DMS79 (cell line): Measurements from ENCODE around the gene CD4.

Experiments
- DNase-seq: peaks from one replicate; lab custom pipeline; 2025; lab: John Stamatoyannopoulos, UW

Gene CD4

DNA sequence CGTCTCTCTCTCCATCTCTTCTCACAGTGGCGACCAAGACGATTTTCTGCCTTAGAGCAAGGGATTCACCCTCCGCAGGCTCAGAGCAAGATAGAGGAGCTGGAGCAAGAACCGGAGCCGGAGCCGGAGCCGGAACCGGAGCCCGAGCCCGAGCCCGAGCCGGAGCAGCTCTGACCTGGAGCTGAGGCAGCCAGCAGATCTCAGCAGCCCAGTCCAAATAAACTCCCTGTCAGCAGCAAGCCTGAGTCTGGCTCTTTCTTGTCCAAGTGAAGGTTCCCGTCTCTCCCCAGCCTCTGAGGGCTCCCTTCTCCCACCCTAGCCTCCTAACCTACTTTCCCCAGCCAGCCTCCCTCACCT is 11.1 kb upstream of the CD4 start:
- DNase-seq: peak; percentile 51

DNA sequence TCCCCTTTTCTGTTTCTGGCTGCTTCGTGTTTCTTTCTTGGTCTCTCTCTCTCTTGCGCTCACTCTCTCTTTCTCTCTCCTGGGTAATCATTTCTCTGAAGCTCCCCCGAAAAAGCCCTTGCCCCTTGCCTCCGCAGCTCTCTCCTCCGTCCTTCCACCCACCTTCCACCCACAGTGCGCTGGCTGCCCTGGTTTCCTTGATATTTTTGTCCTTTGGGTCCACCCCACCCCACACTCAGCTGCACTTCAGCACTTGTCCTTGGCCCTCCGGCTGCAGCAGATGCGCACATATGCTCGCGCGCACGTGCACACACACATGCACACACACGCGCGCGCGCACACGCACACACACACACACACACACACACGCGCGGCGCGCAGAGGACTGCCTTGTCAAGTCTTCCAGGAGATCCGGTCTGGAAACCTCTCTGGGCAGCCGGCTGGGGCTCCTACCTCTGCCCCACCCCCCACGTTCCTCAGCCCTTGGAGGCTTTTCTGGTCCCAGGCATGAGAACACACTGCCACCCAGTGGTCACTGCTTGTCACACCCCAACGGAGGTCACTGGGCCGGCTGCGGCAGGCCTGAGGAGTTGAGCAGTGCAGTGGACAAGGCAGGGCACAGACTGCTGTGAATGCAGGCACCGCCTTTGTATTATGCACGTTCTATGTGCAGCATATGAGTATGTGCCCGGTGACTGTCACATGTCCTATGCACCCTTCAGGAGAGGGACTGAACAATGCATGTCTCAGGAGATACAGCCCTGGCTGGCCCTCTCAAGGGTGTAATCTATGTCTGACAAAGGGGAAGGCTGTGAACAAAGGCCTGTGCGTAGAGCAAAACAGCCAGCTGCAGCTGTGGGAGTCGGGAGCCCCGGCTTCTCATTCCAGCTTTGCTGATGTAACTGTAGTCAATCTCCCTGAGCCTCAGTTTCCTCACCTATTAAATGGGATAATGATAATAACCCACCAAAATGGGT is 10.5 kb upstream of the CD4 start:
- peak; percentile 92 for DNase-seq

DNA sequence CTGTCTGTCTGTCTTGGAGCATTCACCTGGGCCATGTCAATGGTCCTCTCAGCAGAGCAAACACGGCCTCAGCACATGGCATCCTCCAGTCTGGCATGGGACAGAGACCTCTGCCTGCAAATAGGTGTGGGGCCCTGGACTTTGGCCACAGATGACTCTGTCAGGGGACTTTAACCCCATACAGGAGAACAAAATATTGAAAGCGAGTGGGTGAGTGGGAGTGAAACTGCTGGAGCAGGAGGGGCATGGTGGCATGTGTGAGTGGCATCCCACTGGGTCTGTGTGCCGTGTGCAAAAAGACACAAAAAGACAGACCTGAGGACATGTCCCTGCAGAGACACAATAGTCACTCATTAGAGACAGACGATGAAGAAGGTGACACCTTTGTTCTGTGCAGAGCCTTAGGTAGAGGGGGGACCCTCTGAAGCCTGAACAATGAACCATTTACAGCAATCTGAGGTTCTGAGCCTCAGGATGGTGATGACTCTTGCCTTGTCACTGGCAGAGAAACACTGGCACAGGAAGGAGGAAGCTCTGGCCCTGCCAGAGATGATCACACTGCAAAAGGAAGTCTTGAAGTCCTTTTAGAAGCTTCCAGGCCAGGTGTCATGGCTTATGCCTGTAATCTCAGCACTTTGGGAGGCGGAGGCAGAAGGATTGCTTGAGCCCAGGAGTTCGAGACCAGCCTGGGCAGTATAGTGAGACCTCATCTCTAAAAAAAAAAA is 9.5 kb upstream of the CD4 start:
- no peak for DNase-seq

DNA sequence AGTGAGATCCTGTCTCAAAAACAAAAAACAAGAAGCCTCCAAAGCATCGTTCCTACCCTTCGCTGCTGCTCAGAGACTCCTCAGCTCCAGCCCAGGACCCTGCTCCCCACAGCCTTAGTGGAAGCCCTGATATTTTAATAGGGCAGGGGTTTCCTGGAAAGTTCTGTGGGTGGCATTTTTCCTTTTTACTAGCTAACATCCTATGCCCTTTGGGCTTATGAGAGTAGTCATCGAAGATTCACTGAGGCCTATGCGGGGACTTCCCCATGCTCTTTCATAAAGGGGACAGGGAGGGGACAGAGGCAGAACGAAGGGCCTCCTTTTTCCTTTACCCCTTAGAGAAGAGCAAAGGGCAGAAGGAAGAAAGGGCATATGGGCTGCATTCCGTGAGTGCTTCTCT is 8.8 kb upstream of the CD4 start:
- no peak for DNase-seq

DNA sequence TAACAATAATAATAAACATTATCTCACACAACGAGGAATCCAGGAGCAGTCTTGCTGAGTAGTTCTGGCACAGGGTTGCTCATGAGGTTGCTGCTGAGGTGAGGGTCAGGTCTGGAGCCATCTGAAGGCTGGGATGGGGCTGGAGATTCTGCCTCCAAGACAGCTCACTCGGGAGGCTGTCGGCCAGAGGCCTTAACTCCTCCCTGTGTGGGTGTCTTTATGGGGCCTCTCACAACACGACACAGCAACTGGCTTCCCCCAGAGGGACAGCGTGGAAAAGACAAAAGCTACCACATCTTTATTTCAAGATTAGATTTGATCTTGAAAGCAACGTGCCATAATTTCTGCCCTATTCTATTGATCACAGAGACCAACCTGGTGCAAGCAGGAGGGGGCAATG is 7.2 kb upstream of the CD4 start:
- no peak for DNase-seq

DNA sequence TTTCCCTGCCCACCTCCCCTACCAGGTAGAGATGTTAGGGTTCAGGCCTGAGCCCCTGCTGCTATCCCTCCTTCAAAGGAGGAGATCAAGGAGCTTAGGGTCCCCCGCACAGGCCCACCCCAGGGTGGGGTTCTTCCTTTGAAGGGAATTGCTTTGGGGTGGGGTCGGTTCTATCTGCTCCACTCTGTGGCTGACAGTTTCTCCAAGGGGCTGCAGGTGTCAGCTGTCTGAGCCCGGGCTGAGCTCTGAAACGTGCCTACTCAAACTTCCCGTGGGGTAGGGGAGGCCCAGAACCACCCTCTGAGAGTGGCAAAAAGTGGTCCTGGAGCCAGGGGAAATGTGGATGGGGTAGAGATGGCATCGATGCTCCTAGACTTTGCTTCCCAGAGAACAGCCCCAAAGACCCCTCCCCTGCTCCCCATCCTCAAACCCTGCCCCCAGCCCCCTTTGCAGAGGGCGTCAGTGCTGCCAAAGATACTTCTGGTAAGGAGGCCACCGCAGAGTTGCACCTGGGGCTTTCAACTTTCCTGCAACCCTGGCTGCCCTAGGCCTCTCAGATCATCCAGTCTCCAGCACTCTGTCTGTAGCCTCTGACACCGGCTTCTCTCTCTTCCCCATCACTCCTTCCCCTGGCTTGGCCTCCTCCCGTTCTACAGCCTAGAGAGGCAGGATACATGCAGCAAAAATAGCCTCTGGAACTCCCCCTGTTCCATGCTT is 6.3 kb upstream of the CD4 start:
- no peak for DNase-seq

DNA sequence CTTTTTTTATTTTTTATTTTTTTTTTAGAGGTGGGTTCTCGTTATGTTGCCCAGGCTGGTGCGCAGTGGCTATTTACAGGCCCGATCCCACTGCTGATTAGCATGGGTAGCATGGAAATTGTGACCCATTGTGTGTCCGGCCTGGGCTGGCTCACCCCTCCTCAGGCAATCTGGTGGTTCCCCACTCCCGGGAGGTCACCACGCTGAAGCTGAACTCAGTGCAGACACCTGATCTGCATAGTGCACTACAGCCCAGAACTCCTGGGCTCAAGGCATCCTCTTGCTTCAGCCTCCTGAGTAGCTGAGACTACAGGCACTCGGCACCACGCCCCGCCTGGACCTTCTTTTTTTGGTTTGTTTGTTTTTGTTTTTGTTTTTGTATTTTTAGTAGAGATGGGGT is 5.5 kb upstream of the CD4 start:
- DNase-seq: no peak

DNA sequence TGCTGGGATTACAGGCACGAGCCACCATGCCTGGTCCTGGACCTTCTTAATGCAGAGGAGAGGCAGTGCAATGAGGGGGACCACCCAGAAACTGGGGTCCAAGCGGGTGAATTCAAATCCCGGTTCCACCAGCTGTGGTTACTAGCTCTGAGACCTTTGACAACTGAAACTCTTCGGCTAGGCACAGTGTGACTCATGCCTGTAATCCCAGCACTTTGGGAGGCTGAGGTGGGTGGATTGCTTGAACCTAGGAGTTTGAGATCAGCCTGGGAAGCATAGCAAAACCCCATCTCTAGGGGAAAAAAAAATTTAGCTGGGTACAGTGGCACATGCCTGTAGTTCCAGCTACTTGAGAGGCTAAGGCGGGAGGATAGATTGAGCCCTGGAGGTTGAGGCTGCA is 5.0 kb upstream of the CD4 start:
- DNase-seq: no peak

DNA sequence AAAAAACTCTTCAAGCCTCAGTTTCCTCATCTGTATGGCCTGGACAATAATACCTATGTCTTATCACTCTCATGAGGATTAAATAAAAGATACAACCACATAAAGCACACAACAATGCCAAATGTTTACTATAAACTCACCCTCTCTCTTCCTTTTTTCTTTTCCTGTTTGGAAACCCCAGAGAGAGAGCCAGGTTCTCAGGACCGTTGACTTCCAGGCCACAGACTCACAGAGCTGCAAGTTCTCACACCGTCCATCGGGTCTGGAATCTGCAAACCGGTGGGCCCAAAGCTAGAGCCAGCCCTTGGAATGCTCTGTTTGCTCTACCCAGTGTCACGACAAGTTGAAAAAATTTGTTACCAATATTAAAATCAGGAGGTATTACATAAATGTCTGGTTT is 4.6 kb upstream of the CD4 start:
- DNase-seq: no peak

DNA sequence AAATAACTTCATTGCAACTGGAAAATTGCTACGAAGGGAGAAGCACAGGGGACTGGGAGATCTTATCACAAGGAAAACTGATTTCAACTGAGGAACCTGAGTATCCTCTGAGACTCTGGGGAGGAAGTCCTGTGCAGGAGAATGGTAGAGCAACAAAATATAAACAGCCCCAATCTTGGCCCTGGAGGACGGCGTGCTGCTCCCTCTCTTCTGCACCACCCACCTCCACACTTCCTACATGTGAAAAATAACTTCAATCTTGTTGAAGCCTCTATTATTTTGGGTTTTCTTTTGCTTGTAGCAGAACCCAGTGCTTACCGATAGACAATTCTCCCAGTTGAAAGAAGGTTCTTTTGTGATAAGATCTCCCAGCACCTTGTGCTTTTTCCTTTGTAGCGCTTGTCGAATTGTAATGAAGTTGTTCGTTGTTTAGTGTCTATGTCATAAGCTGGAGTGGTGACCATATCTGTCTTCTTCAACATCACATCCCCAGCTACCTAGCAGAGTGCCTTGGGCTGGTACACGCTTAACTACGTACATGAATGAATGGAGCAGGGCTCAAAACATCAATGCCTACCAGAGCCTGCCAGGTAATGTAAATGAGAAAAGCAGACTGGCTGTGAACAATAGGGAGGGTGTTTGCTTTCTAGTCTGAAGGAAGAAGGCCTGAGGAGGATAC is 2.8 kb upstream of the CD4 start:
- DNase-seq: no peak

DNA sequence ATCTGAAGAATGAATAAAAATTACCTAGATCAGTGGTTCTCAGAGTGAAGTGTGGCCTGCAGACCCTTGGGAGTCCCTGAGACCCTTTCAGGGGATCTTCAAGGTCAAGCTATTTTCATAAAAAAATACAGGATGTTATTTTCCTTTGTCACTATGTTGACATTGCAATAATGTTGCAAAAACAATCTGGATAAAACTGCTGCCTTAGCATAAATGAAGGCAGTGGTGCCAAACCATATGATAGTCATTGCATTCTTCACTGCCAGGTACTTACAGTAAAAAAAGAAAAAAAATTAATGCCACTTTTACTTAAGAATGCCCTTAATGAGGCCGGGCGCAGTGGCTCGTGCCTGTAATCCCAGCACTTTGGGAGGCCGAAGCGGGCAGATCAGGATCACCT is 2.0 kb upstream of the CD4 start:
- DNase-seq: no peak

DNA sequence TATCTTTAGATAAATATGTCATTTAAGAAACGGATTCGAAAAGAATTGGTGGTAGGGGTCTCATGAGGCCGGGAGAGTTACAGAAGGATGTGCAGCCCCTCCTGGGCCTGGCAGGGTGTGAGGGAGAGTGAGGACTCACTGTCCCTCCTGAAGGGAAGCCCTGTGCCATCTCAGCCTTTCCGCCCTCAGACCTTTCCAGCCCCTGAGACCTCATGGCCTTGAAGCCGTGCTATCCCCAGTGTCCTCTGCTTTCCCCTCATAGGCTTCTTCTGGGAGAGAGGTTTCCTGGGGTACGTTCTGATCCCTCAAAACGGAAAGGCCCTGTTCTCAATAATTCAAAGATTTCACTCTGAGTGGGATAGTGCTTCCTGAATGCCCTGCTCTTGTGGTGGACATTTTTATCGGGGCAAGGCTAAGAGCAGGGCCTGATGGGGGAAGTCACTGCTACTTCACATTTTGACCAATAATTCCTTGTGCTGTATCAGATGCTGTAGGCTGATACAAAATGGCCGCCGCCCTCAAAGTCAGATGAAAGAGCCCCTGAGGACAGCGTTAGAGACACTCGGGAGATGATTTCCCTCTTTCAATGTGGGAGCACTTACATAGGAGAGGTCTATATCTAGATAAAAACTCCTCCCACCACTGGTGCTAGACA is 1.3 kb downstream of the CD4 start:
- DNase-seq: no peak

DNA sequence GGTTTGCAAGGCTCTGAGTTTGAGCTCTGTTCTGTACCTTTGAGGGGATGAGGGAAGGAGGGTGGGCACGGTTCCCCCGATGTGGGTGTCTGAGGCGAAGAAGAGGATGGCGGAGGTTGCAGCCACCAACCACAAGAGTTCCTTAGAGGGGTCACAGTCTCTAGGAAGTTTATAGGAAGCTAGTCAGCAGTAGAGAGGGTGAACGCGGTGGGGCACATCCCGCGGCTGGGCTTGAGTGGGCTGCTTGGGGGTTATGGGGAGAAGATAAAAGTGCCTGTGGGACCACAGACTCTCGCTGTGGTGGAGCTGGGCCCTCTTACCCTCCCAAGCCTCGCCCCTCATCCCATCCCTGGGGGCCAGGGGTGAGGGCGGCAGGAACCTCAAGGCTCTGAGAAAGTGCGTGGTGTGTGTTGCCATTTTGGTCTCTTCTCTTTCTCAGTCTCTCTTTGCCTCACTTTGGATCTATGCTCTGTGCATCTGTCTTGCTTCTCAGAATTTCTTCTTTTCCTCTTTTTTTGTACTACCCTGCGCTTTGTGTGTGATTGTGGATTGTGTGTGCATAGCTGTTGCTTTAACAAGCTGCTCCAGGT is 2.7 kb downstream of the CD4 start:
- no peak for DNase-seq

DNA sequence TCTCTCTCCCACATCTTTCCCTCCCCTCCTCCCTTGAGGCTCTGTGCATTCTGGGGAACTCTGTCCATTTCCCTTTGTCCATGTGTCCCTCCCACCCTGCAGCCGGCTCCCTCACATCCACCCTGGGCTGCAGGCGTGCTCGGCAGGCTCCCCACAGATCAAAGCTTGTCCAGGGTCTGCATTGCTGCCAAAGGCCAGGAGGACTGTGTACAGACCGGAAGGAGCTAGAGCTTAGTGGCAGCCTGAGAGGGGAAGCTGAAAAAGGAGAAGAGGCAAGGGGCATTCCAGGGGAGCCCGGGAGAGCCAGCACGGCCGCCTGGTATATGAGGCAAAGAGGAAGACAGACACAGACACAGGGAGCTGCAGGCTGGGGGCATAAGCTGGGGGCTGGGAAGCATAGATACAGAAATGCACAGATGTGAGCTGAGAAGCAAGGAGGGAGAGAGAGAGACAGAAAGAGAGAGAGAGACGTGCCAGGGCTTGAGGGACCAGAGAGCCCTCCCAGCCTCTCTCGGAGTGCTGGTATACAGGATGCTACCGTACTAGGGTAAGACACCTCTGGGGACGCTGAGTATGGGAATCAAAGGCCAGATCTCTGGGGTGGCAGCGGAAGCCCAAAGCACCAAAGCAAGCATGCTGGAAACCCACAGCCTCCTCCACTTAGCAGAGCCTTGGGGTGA is 3.3 kb downstream of the CD4 start:
- no peak for DNase-seq

DNA sequence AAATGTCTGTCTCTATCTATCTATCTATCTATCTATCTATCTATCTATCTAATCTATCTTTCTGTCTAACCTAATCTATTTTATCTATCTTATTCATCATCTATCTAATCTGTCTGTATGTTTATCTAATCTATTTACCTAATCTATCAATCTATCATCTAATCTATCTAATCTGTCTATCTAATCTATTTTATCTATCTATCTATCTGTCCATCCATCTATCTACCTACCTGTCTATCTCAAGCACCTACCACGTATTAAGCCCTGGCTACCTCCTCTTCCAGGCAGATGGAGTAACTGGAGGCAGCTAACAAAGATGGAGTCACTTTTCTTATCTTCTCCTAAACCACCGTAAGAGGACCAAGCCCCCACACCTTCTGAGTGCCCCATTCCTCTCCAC is 5.8 kb downstream of the CD4 start:
- DNase-seq: no peak

DNA sequence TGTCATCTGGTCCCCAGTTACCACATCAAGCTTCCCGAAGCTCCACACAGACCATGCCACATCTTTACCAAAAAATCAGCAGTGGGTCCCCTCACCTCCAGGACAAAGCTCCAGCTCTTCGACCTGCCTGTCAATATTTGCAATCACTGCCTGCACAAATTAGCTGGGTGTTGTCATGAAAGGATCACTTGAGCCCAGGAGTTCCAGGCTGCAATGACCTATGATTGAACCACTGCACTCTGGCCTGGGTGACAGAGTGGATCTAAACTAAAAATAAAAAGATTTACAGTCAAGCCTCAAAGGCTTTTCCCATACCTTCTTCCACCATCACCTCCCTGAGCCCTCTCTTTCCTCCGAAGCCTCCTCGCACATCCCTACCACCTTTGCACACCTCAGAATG is 7.2 kb downstream of the CD4 start:
- DNase-seq: no peak

DNA sequence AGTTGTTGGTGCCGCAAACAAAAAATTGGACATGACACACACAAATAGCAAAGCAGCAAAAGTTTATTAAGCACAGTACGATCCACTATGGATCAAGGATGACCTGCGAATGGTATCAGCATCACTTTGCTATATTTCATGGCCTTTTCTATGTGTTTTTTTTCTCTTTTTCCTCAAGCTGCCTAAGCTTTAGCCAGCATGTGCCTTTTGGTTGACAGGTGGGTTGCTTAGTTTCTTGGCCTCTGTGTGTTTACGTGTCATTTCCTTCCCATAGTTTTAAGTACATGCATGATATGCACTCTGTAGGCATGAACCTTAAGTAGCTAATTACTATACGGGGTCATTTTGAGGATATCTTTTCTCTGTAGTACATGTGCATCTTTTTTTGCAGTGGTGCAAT is 9.8 kb downstream of the CD4 start:
- DNase-seq: no peak

DNA sequence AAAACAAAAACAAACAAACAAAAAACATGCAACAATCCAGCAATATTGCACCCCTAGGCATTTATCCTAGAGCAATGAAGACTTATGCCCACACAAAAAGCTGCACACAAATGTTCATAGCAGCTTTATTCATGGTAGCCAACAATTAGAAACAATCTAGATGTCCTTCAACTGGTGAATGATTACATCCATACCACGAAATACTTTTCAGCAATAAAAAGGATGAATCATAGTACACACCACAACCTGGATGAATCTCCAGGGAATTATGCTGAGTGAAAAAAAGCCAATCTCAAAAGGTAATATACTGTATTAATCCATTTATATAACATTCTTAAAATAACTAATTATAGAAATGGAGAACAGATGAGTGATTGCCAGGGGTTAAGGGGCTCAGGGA is 17.8 kb downstream of the CD4 start:
- no peak for DNase-seq

DNA sequence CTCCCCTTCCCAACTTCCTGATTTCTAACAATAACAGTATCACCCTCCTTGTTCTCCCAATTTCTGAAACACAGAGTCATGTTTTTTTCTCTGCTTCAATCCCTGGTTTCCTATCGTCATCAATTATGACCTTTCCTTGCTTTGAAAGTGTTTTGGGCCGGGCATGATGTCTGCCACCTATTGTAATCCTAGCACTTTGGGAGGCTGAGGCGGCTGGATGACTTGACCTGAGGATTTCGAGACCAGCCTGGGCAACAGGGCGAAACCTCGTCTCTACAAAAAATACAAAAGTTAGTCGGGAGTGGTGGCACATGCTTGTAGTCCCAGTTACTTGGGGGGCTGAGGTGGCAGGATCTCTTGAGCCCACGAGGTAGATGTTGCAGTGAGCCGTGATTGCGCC is 19.7 kb downstream of the CD4 start:
- no peak for DNase-seq

DNA sequence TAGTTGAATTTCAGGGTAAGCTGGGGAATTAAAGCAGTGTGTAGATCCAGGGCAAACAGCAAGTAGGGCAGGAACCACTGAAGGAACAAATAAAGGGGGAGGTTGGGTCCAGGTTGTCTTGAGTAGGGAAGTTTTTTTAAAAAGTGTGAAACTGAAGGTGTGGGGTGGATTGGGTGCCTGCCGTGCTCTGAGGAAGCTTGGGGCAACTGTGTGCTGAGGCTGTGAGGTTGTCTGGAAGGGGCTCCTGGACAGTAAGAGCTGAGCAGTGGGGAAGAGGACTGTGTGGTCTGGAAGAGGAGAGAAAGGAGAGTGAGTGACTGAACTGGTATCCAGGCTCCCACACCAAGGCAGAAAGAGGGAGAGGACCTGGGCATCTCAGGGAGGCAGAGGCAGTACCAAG is 21.4 kb downstream of the CD4 start:
- no peak for DNase-seq

DNA sequence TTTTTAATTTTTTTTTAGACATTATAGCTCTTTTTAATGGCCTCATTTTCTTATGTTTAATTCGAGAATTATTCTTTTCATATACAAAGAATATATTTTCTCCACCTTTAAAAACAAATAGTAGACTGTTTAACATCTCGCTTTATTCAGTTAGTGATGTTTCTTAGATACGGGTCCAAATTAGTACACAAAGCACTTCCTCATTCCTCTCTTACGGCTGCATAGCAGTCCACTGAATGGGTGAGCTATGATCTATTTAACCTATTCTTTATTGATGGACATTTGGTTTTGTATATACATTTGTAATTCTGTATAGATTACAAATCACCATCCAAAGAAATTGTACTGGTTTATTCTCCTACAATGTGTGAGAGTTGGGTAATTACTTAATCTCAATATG is 24.0 kb downstream of the CD4 start:
- DNase-seq: no peak
